DND-41 (cell line): ENCODE data around the gene TRIB2.

Experiments used
- CTCF ChIP-seq: IDR thresholded peaks from 2 replicates; pipeline ENCODE4 v1.5.1; 2012; ENCODE audit warnings: borderline replicate concordance, low read length, moderate library complexity, mild to moderate bottlenecking; ENCODE audit not compliant: poor library complexity, severe bottlenecking; ENCODE audit errors: extremely low read depth
- EZH2 ChIP-seq: IDR thresholded peaks from 3 replicates; pipeline ENCODE4 v1.6.1; 2012; ENCODE audit warnings: borderline replicate concordance, low read depth, mild to moderate bottlenecking, moderate library complexity, low read length, inconsistent platforms; ENCODE audit not compliant: severe bottlenecking

GRCh38 chr2:12764849-12765605, 48.3 kb downstream of the TRIB2 start:
- TF ChIP-seq CTCF (no peak), EZH2 (no peak)
